ENCODE results near the gene PLA2G15.
A peak's percentile ranks its signal among the peaks of the same experiment; 100 is the strongest.

The PLA2G15 gene

GRCh38 chr16:68236137-68236825, 8.9 kb upstream of the PLA2G15 start:
- DNase-seq (ENCODE audit: low spot score): peak; percentile 25
- H3K36me3 Mint-ChIP-seq (ENCODE audit: low read depth): peaks cover 4% of the 10 kb centered on the region
- H3K4me1 Mint-ChIP-seq (ENCODE audit: low read depth): peaks cover 18% of the 10 kb centered on the region
- no peaks in the 10 kb centered on the region for H3K27me3 Mint-ChIP-seq (ENCODE audit: low read depth)
- H3K9me3 Mint-ChIP-seq: no peaks in the 10 kb centered on the region
- H3K27ac Mint-ChIP-seq: peak overlapping the region; percentile 49
- peak overlapping the region; percentile 89 for H3K4me3 Mint-ChIP-seq

GRCh38 chr16:68236826-68237242, 8.3 kb upstream of the PLA2G15 start:
- Mint-ChIP-seq H3K4me3 (peak overlapping the region; percentile 89), H3K27me3 (ENCODE audit: low read depth) (no peaks in the 10 kb centered on the region), H3K4me1 (ENCODE audit: low read depth) (peaks cover 18% of the 10 kb centered on the region), H3K27ac (peak overlapping the region; percentile 31), H3K9me3 (no peaks in the 10 kb centered on the region), H3K36me3 (ENCODE audit: low read depth) (peaks cover 2% of the 10 kb centered on the region)
- no peak for DNase-seq (ENCODE audit: low spot score)

- H3K4me3 Mint-ChIP-seq: peak overlapping the region; percentile 89
- no peaks in the 10 kb centered on the region for H3K27me3 Mint-ChIP-seq (ENCODE audit: low read depth)
- no peaks in the 10 kb centered on the region for H3K36me3 Mint-ChIP-seq (ENCODE audit: low read depth)
- H3K4me1 Mint-ChIP-seq (ENCODE audit: low read depth): peaks cover 18% of the 10 kb centered on the region
- no peaks in the 10 kb centered on the region for H3K9me3 Mint-ChIP-seq
- peak; percentile 91 for DNase-seq (ENCODE audit: low spot score)
- H3K27ac Mint-ChIP-seq: peak overlapping the region; percentile 75
Measured at GRCh38 chr16:68237243-68238028, 7.7 kb upstream of the PLA2G15 start.

GRCh38 chr16:68238029-68238345, 7.2 kb upstream of the PLA2G15 start:
- Mint-ChIP-seq H3K9me3 (no peaks in the 10 kb centered on the region), H3K36me3 (ENCODE audit: low read depth) (no peaks in the 10 kb centered on the region), H3K4me1 (ENCODE audit: low read depth) (peaks cover 18% of the 10 kb centered on the region), H3K27ac (peak overlapping the region; percentile 75), H3K27me3 (ENCODE audit: low read depth) (no peaks in the 10 kb centered on the region), H3K4me3 (peak overlapping the region; percentile 89)
- no peak for DNase-seq (ENCODE audit: low spot score)

- DNase-seq (ENCODE audit: low spot score): no peak
- Mint-ChIP-seq H3K36me3 (ENCODE audit: low read depth) (peaks cover 2% of the 10 kb centered on the region), H3K27me3 (ENCODE audit: low read depth) (peaks cover 4% of the 10 kb centered on the region), H3K4me1 (ENCODE audit: low read depth) (peaks cover 26% of the 10 kb centered on the region), H3K9me3 (no peaks in the 10 kb centered on the region), H3K4me3 (no peak overlapping the region), H3K27ac (no peak overlapping the region)
Measured at GRCh38 chr16:68242085-68242484, 3.1 kb upstream of the PLA2G15 start.

- H3K9me3 Mint-ChIP-seq: no peaks in the 10 kb centered on the region
- no peak for DNase-seq (ENCODE audit: low spot score)
- H3K36me3 Mint-ChIP-seq (ENCODE audit: low read depth): peaks cover 2% of the 10 kb centered on the region
- H3K27me3 Mint-ChIP-seq (ENCODE audit: low read depth): peaks cover 4% of the 10 kb centered on the region
- peak overlapping the region; percentile 45 for H3K4me3 Mint-ChIP-seq
- peaks cover 22% of the 10 kb centered on the region for H3K4me1 Mint-ChIP-seq (ENCODE audit: low read depth)
- no peak overlapping the region for H3K27ac Mint-ChIP-seq
Measured at GRCh38 chr16:68242926-68243858, 2.0 kb upstream of the PLA2G15 start.

- Mint-ChIP-seq H3K27me3 (ENCODE audit: low read depth) (peaks cover 4% of the 10 kb centered on the region), H3K4me1 (ENCODE audit: low read depth) (peaks cover 17% of the 10 kb centered on the region), H3K4me3 (peak overlapping the region; percentile 100), H3K9me3 (no peaks in the 10 kb centered on the region), H3K36me3 (ENCODE audit: low read depth) (peaks cover 4% of the 10 kb centered on the region), H3K27ac (peak overlapping the region; percentile 84)
- no peak for DNase-seq (ENCODE audit: low spot score)
Measured at GRCh38 chr16:68244481-68244902, 681 bp upstream of the PLA2G15 start.

- peaks cover 17% of the 10 kb centered on the region for H3K4me1 Mint-ChIP-seq (ENCODE audit: low read depth)
- H3K36me3 Mint-ChIP-seq (ENCODE audit: low read depth): peaks cover 8% of the 10 kb centered on the region
- H3K4me3 Mint-ChIP-seq: peak overlapping the region; percentile 100
- H3K27me3 Mint-ChIP-seq (ENCODE audit: low read depth): peaks cover 4% of the 10 kb centered on the region
- H3K27ac Mint-ChIP-seq: peak overlapping the region; percentile 59
- H3K9me3 Mint-ChIP-seq: no peaks in the 10 kb centered on the region
- DNase-seq (ENCODE audit: low spot score): no peak
Measured at GRCh38 chr16:68246121-68246520, 948 bp downstream of the PLA2G15 start.

- Mint-ChIP-seq H3K27ac (no peak overlapping the region), H3K27me3 (ENCODE audit: low read depth) (peaks cover 4% of the 10 kb centered on the region), H3K4me3 (peak overlapping the region; percentile 100), H3K4me1 (ENCODE audit: low read depth) (peaks cover 17% of the 10 kb centered on the region), H3K9me3 (no peaks in the 10 kb centered on the region), H3K36me3 (ENCODE audit: low read depth) (peaks cover 8% of the 10 kb centered on the region)
- DNase-seq (ENCODE audit: low spot score): no peak
Measured at GRCh38 chr16:68246666-68247065, 1.5 kb downstream of the PLA2G15 start.

GRCh38 chr16:68247400-68247799, 2.2 kb downstream of the PLA2G15 start:
- Mint-ChIP-seq H3K27me3 (ENCODE audit: low read depth) (peaks cover 4% of the 10 kb centered on the region), H3K27ac (no peak overlapping the region), H3K36me3 (ENCODE audit: low read depth) (peaks cover 10% of the 10 kb centered on the region), H3K4me3 (no peak overlapping the region), H3K4me1 (ENCODE audit: low read depth) (peaks cover 17% of the 10 kb centered on the region), H3K9me3 (no peaks in the 10 kb centered on the region)
- DNase-seq (ENCODE audit: low spot score): no peak

GRCh38 chr16:68247932-68248331, 2.8 kb downstream of the PLA2G15 start:
- no peak overlapping the region for H3K4me3 Mint-ChIP-seq
- no peak for DNase-seq (ENCODE audit: low spot score)
- peaks cover 4% of the 10 kb centered on the region for H3K27me3 Mint-ChIP-seq (ENCODE audit: low read depth)
- peaks cover 17% of the 10 kb centered on the region for H3K4me1 Mint-ChIP-seq (ENCODE audit: low read depth)
- peaks cover 10% of the 10 kb centered on the region for H3K36me3 Mint-ChIP-seq (ENCODE audit: low read depth)
- no peaks in the 10 kb centered on the region for H3K9me3 Mint-ChIP-seq
- no peak overlapping the region for H3K27ac Mint-ChIP-seq

- Mint-ChIP-seq H3K4me1 (ENCODE audit: low read depth) (peaks cover 17% of the 10 kb centered on the region), H3K27ac (no peak overlapping the region), H3K36me3 (ENCODE audit: low read depth) (peaks cover 10% of the 10 kb centered on the region), H3K4me3 (no peak overlapping the region), H3K27me3 (ENCODE audit: low read depth) (peaks cover 4% of the 10 kb centered on the region), H3K9me3 (no peaks in the 10 kb centered on the region)
- DNase-seq (ENCODE audit: low spot score): no peak
Measured at GRCh38 chr16:68249371-68249770, 4.2 kb downstream of the PLA2G15 start.

GRCh38 chr16:68250951-68251350, 5.8 kb downstream of the PLA2G15 start:
- DNase-seq (ENCODE audit: low spot score): no peak
- Mint-ChIP-seq H3K27ac (no peak overlapping the region), H3K4me1 (ENCODE audit: low read depth) (peaks cover 10% of the 10 kb centered on the region), H3K4me3 (no peak overlapping the region), H3K36me3 (ENCODE audit: low read depth) (peaks cover 8% of the 10 kb centered on the region), H3K27me3 (ENCODE audit: low read depth) (no peaks in the 10 kb centered on the region), H3K9me3 (no peaks in the 10 kb centered on the region)

- Mint-ChIP-seq H3K27me3 (ENCODE audit: low read depth) (no peaks in the 10 kb centered on the region), H3K4me1 (ENCODE audit: low read depth) (peaks cover under 1% of the 10 kb centered on the region), H3K36me3 (ENCODE audit: low read depth) (peaks cover 9% of the 10 kb centered on the region), H3K9me3 (no peaks in the 10 kb centered on the region), H3K4me3 (no peak overlapping the region), H3K27ac (no peak overlapping the region)
- no peak for DNase-seq (ENCODE audit: low spot score)
Measured at GRCh38 chr16:68251832-68252231, 6.7 kb downstream of the PLA2G15 start.

Data from T-helper 2 cell treated with Interferon-gamma antibody and Interleukin-4, amounts not matched to agents 5 μg/mL and 100 μg/mL, for 36 hours (primary cell).